GM18499 (cell line): ENCODE measurements around the gene SLC7A8.

ENCODE experiments used
- ATAC-seq: cut with Tn5 transposase; IDR thresholded peaks from one replicate; pipeline ENCODE4 v1.9.1; 2021; ENCODE audit warnings: moderate number of reproducible peaks; ENCODE audit not compliant: insufficient read depth, unreplicated experiment

SLC7A8 gene

DNA sequence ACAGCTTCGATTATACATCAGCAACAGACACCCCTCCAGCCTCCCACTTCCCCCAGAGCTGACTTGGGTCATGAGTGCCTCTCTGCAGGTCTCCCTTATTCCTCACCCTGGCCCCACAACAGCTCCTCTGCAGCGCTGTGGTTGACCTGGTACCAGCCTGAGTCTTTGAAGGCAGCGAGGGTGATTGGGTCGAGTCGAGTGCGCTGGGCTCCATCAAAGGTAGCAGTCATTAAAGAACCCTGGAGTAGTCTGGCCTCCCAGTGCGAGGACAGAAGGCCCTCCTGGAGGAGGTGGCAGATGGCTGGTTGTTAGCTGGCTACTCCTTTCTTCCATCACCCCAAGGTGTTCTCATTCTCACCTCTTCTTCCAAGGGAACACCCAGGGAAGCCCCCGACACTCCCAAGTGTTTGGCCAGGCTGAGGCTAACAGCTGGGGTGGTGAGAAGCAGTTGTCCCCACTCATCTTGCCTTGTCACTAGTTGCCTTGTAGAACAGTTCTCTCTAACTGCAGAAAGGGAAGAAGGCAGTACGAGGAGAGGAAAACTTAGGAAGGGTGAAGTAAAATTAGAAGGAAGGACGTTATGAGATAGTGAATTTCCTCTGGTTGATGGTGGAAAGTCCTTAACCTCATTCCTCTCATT, 81.4 kb downstream of the SLC7A8 start:
- ATAC-seq: no peak

DNA sequence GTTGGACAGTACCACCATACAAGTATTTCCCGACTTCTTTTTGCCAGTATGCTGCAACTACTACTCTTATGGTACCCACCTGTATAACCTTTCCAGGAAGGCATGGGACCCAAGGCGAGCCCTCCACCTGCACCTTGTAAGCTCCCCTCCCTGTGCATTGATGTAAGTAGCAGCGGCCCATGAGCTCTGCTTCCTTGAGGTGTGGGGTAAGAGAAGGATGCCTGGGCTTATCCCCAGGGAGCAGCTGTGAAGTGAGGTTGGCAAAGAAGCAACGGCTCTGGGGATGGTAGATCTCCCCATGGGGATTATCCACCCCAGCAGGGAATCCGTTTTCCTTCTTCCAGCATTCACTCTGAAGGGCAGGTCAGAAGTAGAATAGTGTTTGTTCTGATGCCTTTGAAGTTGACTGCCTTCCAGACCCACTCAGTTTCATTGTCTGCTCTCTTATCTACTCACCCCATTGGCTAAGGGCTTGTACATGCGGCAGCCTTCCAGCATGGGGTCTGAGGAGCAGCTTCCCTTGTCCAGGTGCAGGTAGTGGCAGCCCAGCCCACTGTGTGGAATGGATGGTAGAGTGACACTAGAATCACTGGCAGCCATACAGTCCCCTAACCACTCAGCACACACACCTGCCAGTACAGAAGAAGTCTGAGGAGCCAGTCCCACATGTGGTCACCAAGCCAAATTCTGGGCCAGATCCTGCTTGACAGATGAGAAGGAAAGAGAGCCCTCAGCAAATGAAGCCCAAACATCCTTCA, 82.1 kb downstream of the SLC7A8 start:
- no peak for ATAC-seq

DNA sequence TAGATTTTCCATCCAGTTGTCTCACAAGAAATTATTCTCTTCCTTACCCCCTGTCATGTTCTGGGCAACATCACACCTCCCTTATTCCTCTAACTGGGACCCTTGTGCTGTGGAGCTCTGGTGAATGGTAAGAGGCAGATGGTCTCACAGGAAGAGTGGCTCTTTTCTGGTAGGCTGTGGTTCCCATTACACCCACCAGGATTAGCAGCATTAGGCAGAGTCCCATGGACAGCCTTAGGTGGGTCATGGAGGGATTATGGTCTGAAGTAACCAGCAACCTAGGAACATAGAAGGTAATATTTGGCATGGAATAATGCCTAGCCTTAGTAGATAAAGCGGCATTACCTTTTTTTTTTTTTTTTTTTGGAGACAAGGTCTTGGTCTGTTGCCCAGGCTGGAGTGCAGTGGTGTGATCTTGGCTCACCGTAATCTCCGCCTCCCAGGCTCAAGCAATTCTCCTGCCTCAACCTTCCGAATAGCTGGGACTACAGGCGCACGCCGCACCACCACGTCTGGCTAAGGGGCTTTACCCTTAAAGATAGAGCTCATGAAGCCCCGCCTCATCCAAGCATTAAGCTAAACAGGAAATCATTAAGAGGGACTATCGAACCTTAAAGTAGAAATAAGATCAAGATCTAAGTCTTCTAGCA, 84.1 kb downstream of the SLC7A8 start:
- no peak for ATAC-seq

DNA sequence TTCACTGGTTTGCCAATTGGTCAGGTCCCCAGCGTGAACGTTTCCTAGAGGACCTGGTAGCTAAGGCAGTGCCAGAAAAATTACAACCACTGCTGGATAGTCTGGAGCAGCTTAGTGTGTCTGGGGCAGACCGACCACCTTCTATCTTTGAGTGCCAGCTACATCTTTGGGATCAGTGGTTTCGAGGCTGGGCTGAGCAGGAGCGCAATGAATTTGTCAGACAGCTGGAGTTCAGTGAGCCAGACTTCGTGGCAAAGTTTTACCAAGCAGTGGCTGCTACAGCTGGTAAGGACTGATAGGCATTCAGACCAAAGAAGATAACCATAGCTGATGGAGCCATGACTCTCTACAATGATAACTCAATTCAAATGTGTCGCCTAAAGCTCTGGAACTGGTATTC, 85.7 kb downstream of the SLC7A8 start:
- ATAC-seq: no peak

DNA sequence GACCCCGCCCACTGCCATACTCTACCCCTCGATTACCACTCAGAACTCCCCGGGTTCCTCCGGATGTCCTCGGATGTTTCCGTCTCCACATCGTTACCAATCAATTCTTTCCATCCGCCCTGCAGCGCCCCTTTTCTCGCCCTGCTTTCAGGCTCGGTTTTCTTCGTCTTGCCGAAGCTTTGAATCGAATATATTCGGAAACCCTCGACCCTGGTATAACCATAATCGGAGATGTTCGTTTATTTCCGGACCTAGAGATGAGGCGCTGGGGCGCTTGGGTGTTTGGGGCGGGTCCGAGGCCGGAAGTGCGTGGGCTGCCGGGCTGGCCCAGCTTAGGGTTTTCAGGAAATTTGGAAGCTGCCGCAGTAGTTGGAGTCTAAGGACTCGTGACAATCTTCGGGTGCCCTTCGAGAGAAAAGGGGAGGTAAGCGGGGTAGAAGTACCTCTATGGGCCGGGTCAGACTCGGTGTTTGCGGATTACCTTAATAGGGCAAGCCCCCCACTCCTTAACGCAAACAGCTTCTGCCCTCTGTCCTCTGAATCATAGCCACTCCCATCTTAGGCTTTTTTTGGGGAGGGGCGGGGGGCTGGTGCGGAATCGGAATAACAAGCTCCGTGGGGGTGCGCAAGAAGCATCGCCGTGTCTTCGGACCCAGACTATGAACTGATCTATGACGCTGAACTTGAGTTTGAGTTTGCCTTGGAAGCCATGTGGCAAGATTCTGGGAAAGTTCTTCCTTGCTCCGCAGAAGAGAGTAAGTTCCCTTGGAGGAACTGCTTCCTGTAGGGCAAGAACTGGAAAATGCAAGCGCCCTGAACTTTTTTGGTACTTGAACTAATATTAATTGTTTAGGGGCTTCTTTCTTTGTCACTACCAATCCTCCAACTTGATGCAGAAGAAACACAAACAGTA, 88.0 kb downstream of the SLC7A8 start, which contains the start of gene C14orf119:
C14orf119 (plus strand) TSS at position 310 of the 913 bp plus-strand sequence. CDS start 2,154 bp downstream, outside the sequence.
- ATAC-seq: peak; percentile 89

DNA sequence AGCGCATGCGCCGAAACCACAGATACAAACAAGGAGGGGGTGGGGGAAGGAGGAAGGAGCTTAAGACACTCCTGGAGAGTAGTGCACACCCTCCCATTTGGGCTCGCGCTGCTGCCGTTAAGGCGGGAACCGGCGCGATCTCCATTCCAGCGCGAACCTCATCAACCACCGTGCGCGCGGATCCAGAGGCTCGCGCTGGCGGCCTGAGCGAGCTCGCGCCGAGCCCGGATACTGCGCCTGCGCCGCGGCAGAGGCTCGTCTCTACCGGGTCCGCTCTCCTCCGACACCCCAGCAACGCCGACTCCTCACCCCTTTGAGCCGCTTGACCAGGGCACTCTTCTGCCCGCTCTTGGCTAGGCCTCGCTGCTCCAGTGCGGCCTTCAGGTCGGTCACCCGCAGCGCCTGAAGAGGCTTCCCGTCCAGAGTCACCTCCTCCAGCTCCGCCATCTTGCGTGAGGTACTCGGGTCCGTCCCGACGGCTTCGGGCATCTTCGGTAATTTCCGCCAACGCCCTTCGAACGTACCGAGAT, 88.7 kb downstream of the SLC7A8 start, which contains the start of gene ACIN1:
ACIN1 (minus strand) TSS at position 471 of the 530 bp plus-strand sequence; CDS start at position 447, 24 bp downstream.
- ATAC-seq: peak; percentile 10

DNA sequence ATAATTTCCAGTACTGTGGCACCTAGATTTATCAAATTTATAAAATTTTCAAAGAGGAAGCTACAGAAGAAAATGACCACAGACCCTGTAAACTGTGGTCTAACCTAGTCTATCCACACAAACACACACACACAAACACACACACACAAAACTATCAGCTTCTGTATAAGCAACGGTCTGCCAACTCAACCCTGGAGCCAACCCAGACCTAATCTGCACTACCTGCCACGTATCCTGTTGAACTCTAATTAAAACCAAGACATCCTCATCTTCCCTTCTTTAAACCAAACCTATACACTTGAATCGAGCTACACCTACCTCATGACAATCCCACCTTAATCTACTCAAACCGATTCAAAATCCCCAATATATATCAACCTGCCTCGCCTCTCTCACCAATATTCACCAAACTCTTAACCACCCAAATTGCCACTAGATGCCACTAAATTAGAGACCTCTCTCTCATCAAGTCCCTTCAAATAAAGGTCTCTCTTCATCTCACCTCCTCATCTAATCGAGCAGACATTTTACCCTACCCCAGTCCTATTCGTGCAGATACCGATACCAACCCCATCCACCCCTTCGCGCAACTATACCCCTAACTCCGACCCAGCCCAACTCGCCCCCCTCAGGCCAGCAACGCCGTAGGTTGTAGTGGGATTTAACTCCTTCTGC, 89.3 kb downstream of the SLC7A8 start:
- no peak for ATAC-seq

DNA sequence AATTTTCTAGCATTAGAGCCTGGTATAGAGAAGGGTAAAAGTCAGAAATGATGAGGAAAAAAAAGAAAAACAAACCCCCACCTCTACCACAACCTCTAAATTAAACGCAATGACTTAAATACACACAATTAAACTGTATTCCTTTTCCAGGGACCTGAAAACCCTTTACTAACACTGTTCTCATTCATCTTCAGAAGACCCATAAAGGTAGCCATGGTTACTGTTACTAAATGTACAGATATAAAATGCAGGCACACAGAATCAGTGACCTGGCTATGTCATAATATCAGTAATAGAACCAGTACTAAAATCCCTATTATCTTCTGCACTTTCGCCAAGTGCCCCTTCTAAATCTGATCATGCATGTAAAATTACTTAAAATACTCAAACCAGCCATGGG, 89.9 kb downstream of the SLC7A8 start:
- no peak for ATAC-seq

DNA sequence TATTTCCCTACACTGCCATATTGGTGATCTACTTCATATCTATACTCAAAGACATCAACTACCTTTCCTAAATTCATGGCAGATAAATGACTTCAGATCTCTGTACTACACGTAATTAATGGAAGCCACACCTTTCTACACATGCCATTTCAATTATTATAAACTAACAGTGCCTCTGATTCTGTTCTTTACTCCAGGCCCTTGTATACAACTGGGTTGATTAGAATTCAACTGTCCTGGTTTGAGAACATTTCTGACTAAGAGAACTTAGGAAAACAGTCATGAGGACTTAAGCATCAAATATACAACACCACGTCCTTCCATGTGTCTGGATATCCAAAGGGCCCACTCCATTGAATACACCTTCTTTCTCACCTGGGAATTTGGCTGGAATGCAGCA, 90.4 kb downstream of the SLC7A8 start:
- ATAC-seq: no peak

DNA sequence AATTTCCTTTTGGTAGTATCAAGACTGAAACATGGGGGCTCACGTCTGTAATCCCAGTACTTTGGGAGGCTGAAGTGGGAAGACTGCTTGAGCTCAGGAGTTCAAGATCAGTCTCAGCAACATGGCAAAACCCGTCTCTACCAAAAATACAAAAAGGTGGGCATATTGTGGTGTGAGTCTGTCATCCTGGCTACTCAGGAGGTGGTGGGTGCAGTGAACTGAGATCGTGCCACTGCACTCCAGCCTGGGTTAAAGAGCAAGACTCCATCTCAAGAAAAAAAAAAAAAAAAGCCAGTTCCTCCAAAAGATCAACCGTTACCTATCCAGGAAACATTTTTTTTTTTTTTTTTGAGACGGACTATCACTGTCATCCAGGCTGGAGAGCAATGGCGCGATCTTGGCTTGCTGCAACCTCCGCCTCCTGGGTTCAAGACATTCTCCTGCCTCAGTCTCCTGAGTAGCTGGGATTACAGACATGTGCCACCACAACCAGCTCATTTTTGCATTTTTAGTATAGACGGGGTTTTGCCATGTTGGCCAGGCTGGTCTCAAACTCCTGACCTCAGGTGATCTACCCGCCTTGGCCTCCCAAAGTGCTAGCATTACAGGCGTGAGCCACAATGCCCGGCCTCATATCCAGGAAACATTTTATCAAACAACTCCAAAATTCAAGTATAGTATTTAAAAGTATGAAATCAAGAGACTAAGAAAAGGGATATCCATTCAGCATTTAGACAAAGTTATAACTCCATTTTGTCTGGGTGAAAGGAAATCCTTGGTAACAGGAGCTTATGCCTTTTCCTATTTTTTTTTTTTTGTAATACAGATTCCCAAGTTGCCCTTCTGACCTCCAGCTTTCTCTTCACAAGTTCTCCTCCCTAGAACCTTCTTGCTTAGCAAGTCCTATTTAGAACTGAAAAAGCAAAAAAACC, 91.9 kb downstream of the SLC7A8 start:
- no peak for ATAC-seq

DNA sequence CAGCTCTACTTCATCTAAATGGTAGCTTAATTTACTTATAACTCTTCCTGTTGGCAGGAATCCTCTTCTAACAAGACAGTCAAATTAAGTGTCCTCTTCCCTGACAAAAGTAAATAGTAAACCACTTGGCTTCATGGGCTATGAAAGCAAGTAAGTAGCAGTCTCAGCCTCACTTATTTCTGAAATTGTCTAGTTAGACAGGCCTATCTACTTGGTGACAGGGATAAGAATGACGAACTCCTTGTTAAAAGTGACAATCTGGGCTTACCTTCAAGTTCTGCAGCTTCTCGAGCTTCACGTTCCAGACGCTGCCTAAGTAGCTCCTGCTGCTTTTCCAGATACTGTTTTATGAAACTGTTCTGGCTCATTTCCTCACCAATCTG, 93.2 kb downstream of the SLC7A8 start:
- no peak for ATAC-seq

DNA sequence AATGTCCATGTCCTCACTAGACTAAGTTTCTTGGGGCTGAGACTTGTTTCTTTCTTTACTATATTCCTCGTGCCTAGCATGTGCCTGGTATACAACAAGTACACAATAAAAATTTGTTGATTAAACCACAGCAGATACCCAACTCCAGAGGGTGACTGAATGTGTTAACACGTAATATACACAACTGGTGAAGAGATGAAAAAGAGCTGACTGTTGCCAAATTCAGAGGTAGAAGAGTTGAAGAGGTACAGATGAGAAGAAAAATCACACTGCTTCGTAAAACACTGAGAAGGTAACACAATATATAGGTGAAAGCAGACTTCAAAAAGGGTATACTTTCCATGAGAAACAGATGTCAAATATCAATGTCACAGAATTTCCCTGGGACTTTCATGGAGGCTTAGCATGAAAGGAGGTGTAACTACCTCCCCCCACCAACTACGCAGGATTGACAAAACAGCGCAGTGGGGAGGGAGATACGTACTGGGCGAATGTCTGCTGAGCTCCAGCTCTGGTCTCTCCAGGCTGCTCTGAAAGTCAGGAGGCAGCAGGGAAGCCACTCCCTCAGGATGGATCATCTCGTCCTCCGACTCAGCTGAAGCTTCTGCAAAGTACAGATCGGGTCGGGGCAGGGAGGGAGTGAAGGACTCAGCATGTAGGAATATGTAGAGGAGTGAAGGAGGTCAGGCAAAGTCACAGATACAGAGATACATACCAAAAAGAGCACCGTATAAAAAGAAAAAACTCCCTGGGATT, 93.8 kb downstream of the SLC7A8 start:
- ATAC-seq: no peak

DNA sequence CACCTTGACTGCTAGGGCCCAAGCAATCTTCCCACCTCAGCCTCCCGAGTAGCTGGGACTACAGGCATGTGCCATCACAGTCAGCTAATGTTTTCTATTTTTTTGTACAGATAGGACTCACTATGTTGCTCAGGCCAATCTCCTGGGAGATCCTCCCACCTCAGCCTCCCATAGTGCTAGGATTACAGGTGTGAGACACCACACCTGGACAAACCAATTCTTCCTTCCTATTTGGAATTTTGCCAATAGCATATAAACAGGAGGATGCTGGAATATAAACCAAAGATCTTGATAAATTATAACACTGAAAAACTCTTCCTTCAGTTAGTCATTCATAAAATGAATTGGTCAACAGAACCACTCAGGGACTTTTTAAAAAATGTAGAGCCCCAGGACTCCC, 96.9 kb downstream of the SLC7A8 start:
- no peak for ATAC-seq

DNA sequence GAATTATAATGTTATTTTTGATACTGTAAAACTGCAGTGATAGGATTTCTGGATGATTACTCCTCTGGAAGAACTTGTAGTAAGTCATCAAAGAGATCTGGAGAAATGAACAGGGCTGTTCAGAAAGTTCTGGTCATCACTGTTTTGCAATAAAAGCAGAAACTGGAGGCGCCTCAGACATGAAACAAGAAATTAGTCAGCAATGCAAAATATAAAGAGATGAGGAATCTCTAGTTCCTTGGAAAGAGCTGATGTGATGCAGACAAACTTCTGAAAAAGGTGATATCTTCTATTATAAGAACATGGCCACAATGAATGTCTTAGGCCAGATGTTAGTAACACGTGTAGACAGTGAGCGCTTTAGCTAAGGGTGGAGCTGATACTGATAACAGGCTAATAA, 98.0 kb downstream of the SLC7A8 start:
- ATAC-seq: no peak

DNA sequence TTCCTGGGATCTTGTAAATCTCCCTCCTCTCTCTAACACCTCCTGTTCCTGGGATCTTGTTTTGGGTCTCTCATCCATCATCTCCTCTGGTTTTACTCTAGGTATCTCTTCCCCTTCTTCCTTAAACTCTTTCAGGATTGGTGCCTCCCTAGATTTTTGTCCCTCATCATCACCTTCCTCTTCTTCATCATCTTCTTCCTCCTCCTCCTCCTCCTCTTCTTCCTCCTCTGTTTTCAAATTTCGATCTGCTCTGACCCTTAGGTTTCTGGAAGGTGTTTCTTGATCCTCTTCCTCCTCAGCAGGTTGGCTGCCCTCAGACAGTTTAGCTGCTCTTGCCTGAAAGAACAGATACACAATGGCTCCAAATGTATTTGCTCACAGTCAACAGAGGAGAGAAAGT, 103.0 kb downstream of the SLC7A8 start:
- ATAC-seq: no peak

DNA sequence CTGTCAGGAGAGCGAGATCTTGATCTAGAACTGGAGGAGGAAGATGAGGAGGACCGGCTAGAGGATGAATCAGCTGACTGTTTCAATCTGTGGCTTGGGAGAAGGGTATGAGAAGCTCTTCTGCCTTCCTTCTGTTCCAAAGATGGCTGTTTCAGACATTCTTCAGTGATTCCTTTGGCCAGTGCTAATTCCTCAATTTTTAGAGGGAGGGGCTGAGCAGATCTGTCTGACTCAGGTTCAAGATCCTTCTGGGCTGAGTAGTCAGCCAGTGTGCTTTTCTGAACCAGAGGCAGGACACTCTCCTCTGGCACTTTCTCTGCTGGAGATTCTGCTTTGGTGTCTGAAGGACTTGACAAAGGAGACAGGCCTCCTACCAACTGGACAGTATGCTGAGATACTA, 103.7 kb downstream of the SLC7A8 start:
- no peak for ATAC-seq

DNA sequence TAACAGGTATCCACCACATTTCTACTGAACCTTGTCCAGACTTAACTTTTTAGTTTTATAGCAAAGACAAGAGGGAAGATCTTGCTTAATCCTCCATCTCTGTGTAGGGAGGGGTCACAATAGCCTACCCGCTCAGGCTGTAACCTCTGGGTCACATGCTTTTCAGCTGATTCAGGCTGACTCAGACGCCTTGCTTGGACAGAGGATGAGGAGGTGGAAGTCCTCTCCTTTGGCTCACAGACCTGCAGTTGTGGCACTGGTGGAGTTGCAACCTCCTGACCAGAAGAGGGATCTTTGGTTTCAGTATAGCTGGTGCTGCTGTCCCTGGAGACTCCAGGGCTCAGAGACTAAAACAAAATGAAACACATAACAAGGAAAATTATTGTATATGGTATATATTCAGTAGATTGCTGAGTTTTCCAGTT, 104.8 kb downstream of the SLC7A8 start:
- no peak for ATAC-seq

DNA sequence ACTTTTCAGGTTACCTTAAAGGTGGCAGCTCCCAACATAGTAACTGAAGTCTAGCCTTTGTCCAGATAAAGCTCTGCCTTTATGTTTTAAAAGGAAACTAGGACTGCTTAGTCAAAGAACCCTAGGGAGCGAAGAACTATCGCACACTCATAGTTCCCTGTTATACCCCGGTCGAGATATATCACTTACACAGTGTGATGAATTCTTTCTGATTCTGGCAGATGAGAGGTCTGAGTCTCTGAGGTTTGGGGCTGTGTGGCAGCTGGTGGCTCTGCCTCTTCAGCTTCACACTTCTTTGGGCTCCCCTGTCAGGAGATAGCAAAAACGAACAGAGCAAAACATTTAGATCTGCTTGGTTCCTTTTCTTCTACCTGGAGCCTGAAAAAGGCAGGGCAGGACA, 105.5 kb downstream of the SLC7A8 start:
- ATAC-seq: no peak
